Mesothelial cell of epicardium (in vitro differentiated cells): ENCODE data around the gene PAFAH2. TPM values are rescaled to one million over a fixed set of nuclear protein-coding genes. Genes with fewer than 3 reads are reported as not detected.

ENCODE experiments used
- DNase-seq, 2 experiments: peaks; one replicate each; pipeline ENCODE4 v3.0.0; 2021; ENCODE audit warnings: low spot score in 2 of 2; ENCODE audit not compliant: unreplicated experiment in 2 of 2
- H3K27ac Mint-ChIP-seq: 2 replicates; pipeline ENCODE4 v1.8.0; 2021; ENCODE audit warnings: mixed read lengths
- H3K27me3 Mint-ChIP-seq: 2 replicates; pipeline ENCODE4 v1.8.0; 2021; ENCODE audit warnings: low read depth, mixed read lengths
- H3K36me3 Mint-ChIP-seq: 2 replicates; pipeline ENCODE4 v1.8.0; 2021; ENCODE audit warnings: mixed read lengths
- H3K4me1 Mint-ChIP-seq: 2 replicates; pipeline ENCODE4 v1.8.0; 2021; ENCODE audit warnings: mixed read lengths
- H3K4me3 Mint-ChIP-seq: 2 replicates; pipeline ENCODE4 v1.8.0; 2021; ENCODE audit warnings: mild to moderate bottlenecking, moderate library complexity, mixed read lengths
- H3K9me3 Mint-ChIP-seq: 2 replicates; pipeline ENCODE4 v1.8.0; 2021; ENCODE audit warnings: mixed read lengths
- CTCF ChIP-seq: fragments of 200-600 bp; sonication (generic); IDR thresholded peaks from one replicate; pipeline ENCODE4 v1.5.0; 2021; ENCODE audit warnings: antibody characterized with exemption; ENCODE audit not compliant: unreplicated experiment
- total RNA-seq: library from RNA; stranded (reverse); gene quantifications from 3 replicates; pipeline ENCODE4 v1.2.1, GENCODE V29; 2021

The PAFAH2 gene
- total RNA-seq, 1 donor from 2014 or later = 9.1 TPM

- TF ChIP-seq CTCF = no peak
- H3K4me1 Mint-ChIP-seq = peaks cover 56% of the 10 kb centered on the region
- no peaks in the 10 kb centered on the region for H3K27me3 Mint-ChIP-seq
- DNase-seq = no peak
- H3K9me3 Mint-ChIP-seq = no peaks in the 10 kb centered on the region
- H3K36me3 Mint-ChIP-seq = no peaks in the 10 kb centered on the region
- peak overlapping the region; percentile 95 for H3K4me3 Mint-ChIP-seq
- H3K27ac Mint-ChIP-seq = peak overlapping the region; percentile 34
These were observed 23.2 kb upstream of the PAFAH2 start for GRCh38 chr1:26020941-26021646.

- DNase-seq = no peak
- H3K9me3 Mint-ChIP-seq = no peaks in the 10 kb centered on the region
- no peak overlapping the region for H3K4me3 Mint-ChIP-seq
- H3K4me1 Mint-ChIP-seq = peaks cover 56% of the 10 kb centered on the region
- no peaks in the 10 kb centered on the region for H3K36me3 Mint-ChIP-seq
- H3K27me3 Mint-ChIP-seq = no peaks in the 10 kb centered on the region
- H3K27ac Mint-ChIP-seq = peak overlapping the region; percentile 49
- no peak for TF ChIP-seq CTCF
These were observed 22.5 kb upstream of the PAFAH2 start for GRCh38 chr1:26020330-26020768.

- DNase-seq = no peak
- H3K9me3 Mint-ChIP-seq = no peaks in the 10 kb centered on the region
- H3K27ac Mint-ChIP-seq = peak overlapping the region; percentile 19
- H3K36me3 Mint-ChIP-seq = no peaks in the 10 kb centered on the region
- TF ChIP-seq CTCF = no peak
- no peaks in the 10 kb centered on the region for H3K27me3 Mint-ChIP-seq
- no peak overlapping the region for H3K4me3 Mint-ChIP-seq
- peaks cover 56% of the 10 kb centered on the region for H3K4me1 Mint-ChIP-seq
These were observed 21.9 kb upstream of the PAFAH2 start for GRCh38 chr1:26019641-26020315.

GRCh38 chr1:26017606-26018005, 19.7 kb upstream of the PAFAH2 start:
- no peak for DNase-seq
- H3K27me3 Mint-ChIP-seq = no peaks in the 10 kb centered on the region
- no peaks in the 10 kb centered on the region for H3K36me3 Mint-ChIP-seq
- no peak overlapping the region for H3K4me3 Mint-ChIP-seq
- H3K9me3 Mint-ChIP-seq = no peaks in the 10 kb centered on the region
- TF ChIP-seq CTCF = no peak
- no peak overlapping the region for H3K27ac Mint-ChIP-seq
- peaks cover 38% of the 10 kb centered on the region for H3K4me1 Mint-ChIP-seq

GRCh38 chr1:26016953-26017545, 19.2 kb upstream of the PAFAH2 start:
- TF ChIP-seq CTCF = no peak
- H3K4me3 Mint-ChIP-seq = no peak overlapping the region
- no peak for DNase-seq
- H3K27ac Mint-ChIP-seq = no peak overlapping the region
- H3K36me3 Mint-ChIP-seq = no peaks in the 10 kb centered on the region
- H3K27me3 Mint-ChIP-seq = no peaks in the 10 kb centered on the region
- peaks cover 36% of the 10 kb centered on the region for H3K4me1 Mint-ChIP-seq
- H3K9me3 Mint-ChIP-seq = no peaks in the 10 kb centered on the region
